ENCODE measurements around the gene SLC29A4. TPM values are rescaled to one million over a fixed set of nuclear protein-coding genes. Genes with fewer than 3 reads are reported as not detected.
"Not testable (repeated sequence)": the region's sequence is repeated elsewhere in the genome, so short reads cannot be mapped to it uniquely, and the experiment has no call there.

Gene SLC29A4
- total RNA-seq, 1 experiment from 2014 or later = 24.5 TPM

GRCh38 chr7:5315761-5316160 is 33.0 kb downstream of the SLC29A4 start (continued):
- TF ChIP-seq SIN3A (IDR thresholded peaks at IDR 0.05; ENCODE audit: low read depth) = no peak
- TF ChIP-seq TCF7L2 (IDR thresholded peaks at IDR 0.05; ENCODE audit: borderline replicate concordance, extremely low read depth, insufficient read depth, insufficient read length) = no peak
- TF ChIP-seq SP1 (IDR thresholded peaks at IDR 0.05; ENCODE audit: low read depth) = no peak

GRCh38 chr7:5318613-5319012 is 35.9 kb downstream of the SLC29A4 start:
- H4K20me1 ChIP-seq (ENCODE audit: insufficient read depth); H3K4me3 ChIP-seq (replicated peaks in 1 of 2; ENCODE audit: low read depth in 1 of 2, low read length in 2 of 2); H3K9me3 ChIP-seq (ENCODE audit: control insufficient read depth in 1 of 2, insufficient read depth in 1 of 2, low read depth in 1 of 2, low read length in 2 of 2); H3K4me2 ChIP-seq (ENCODE audit: low read length); POLR2A ChIA-PET; H3K4me1 ChIP-seq (ENCODE audit: control insufficient read depth in 1 of 2, insufficient read depth in 2 of 2, low read length in 2 of 2); DNase-seq (ENCODE audit: low read depth, low spot score); intact Hi-C loops (cut with micrococcal nuclease); H3K27me3 ChIP-seq (ENCODE audit: insufficient read depth, low read length); BruUV-seq (replicated peaks); H2AFZ ChIP-seq (ENCODE audit: low read depth, low read length, poor library complexity, severe bottlenecking); H3K9ac ChIP-seq (ENCODE audit: low read length); H3K9me2 ChIP-seq (ENCODE audit: insufficient read depth); RAD21 ChIA-PET (ENCODE audit: low non-redundant PET in 1 of 2, low total read pairs in 2 of 2, uncharacterized antibody in 2 of 2, unreplicated experiment in 2 of 2); ATAC-seq; H3K79me2 ChIP-seq (ENCODE audit: insufficient read depth, low read length); CTCF ChIA-PET; H3K27ac ChIP-seq (ENCODE audit: low read depth, low read length): not testable (repeated sequence)
- H3K36me3 ChIP-seq (ENCODE audit: control insufficient read depth in 1 of 2, insufficient read depth in 2 of 2, low read length in 2 of 2) = peaks cover 4 to 13% of the 10 kb centered on the region in 2 experiments; a peak in 3 of 4 replicates

GRCh38 chr7:5320391-5320790 is 37.6 kb downstream of the SLC29A4 start:
- BruUV-seq (replicated peaks) = no TSS peak
- CTCF ChIA-PET = no interaction called here
- H3K4me1 ChIP-seq (ENCODE audit: control insufficient read depth in 1 of 2, insufficient read depth in 2 of 2, low read length in 2 of 2) = no peaks in the 10 kb centered on the region
- no peaks in the 10 kb centered on the region for H3K79me2 ChIP-seq (ENCODE audit: insufficient read depth, low read length)
- POLR2A ChIA-PET = no interaction called here
- peaks cover 5 to 13% of the 10 kb centered on the region in 2 experiments; a peak in 2 of 4 replicates for H3K36me3 ChIP-seq (ENCODE audit: control insufficient read depth in 1 of 2, insufficient read depth in 2 of 2, low read length in 2 of 2)
- no peak overlapping the region for H3K27ac ChIP-seq (ENCODE audit: low read depth, low read length)
- DNase-seq (ENCODE audit: low read depth, low spot score) (no peak), ATAC-seq (no peak)
- no peak overlapping the region for H2AFZ ChIP-seq (ENCODE audit: low read depth, low read length, poor library complexity, severe bottlenecking)
- no peaks in the 10 kb centered on the region for H3K9me2 ChIP-seq (ENCODE audit: insufficient read depth)
- peaks cover 0 to 4% of the 10 kb centered on the region in 2 experiments; a peak in 1 of 4 replicates for H3K9me3 ChIP-seq (ENCODE audit: control insufficient read depth in 1 of 2, insufficient read depth in 1 of 2, low read depth in 1 of 2, low read length in 2 of 2)
- intact Hi-C loops (cut with micrococcal nuclease) = no loop called here
- no peaks in the 10 kb centered on the region for H4K20me1 ChIP-seq (ENCODE audit: insufficient read depth)
- no peak overlapping the region for H3K4me3 ChIP-seq (replicated peaks in 1 of 2; ENCODE audit: low read depth in 1 of 2, low read length in 2 of 2)
- TF ChIP-seq SP1 (IDR thresholded peaks at IDR 0.05; ENCODE audit: low read depth) (no peak), EZH2phosphoT487 (IDR thresholded peaks at IDR 0.05; ENCODE audit: borderline replicate concordance) (no peak)
- no peak overlapping the region for H3K4me2 ChIP-seq (ENCODE audit: low read length)
- RAD21 ChIA-PET (ENCODE audit: low non-redundant PET in 1 of 2, low total read pairs in 2 of 2, uncharacterized antibody in 2 of 2, unreplicated experiment in 2 of 2) = no interaction called here
- H3K27me3 ChIP-seq (ENCODE audit: insufficient read depth, low read length) = no peaks in the 10 kb centered on the region
- H3K9ac ChIP-seq (ENCODE audit: low read length) = no peak overlapping the region
